B cell (primary cell): ENCODE measurements around the gene PTPN14. TPM values are rescaled to one million over a fixed set of nuclear protein-coding genes. Genes with fewer than 3 reads are reported as not detected.

Experiments
- ATAC-seq: fragments of 200-7000 bp; cut with Tn5 transposase; one replicate; pipeline ENCODE4 v1.10.0; 2021; ENCODE audit warnings: low read depth, mild to moderate bottlenecking, moderate number of reproducible peaks, moderate library complexity
- CTCF ChIA-PET: fragments of 350-600 bp; sonication (Branson Sonifier 250); formaldehyde crosslinking; loops from one replicate; lab custom pipeline; 2021; ENCODE audit warnings: antibody characterized with exemption, inconsistent platforms; lab: Charles Lee
- POLR2A ChIA-PET: fragments of 350-600 bp; sonication (Branson Sonifier 250); formaldehyde crosslinking; loops from one replicate; lab custom pipeline; 2021; ENCODE audit warnings: antibody characterized with exemption; lab: Charles Lee
- DNase-seq: peaks from one replicate; pipeline ENCODE4 v3.0.0; 2013
- H2AFZ ChIP-seq: 2 replicates; pipeline ENCODE4 v1.6.1; 2012; ENCODE audit warnings: mild to moderate bottlenecking, low read depth, low read length; ENCODE audit not compliant: insufficient read depth, poor library complexity, severe bottlenecking
- H3K27ac ChIP-seq, 2 donors: 1 replicate in 1 of 2; 2 replicates in 1 of 2; pipeline ENCODE4 v1.5.1; 2012 to 2013; ENCODE audit warnings: low read length in 2 of 2, mild to moderate bottlenecking in 2 of 2, moderate library complexity in 1 of 2
- H3K27me3 ChIP-seq, 4 experiments: fragments of 200-600 bp in 1 of 4; sonication (generic) in 1 of 4; replicated peaks in 1 of 4; 1 replicate in 2 of 4; 2 replicates in 2 of 4; pipeline versions ENCODE4 v1.6.1 to v1.7.0; 2013 to 2016; ENCODE audit warnings: low read length in 3 of 4, mild to moderate bottlenecking in 2 of 4, mixed read lengths in 1 of 4, moderate library complexity in 1 of 4; ENCODE audit not compliant: insufficient read depth in 4 of 4, control insufficient read depth in 3 of 4; ENCODE audit errors: control extremely low read depth in 1 of 4
- H3K36me3 ChIP-seq, 2 experiments: replicated peaks in 1 of 2; 1 replicate in 1 of 2; 2 replicates in 1 of 2; pipeline versions ENCODE4 v1.6.1 to v1.7.1; 2013; ENCODE audit warnings: low read length in 1 of 2; ENCODE audit not compliant: insufficient read depth in 2 of 2, control insufficient read depth in 1 of 2; ENCODE audit errors: control extremely low read depth in 1 of 2, extremely low read depth in 1 of 2
- H3K4me1 ChIP-seq, 2 donors: fragments of 200-600 bp in 1 of 2; sonication (generic) in 1 of 2; 1 replicate in 1 of 2; 2 replicates in 1 of 2; pipeline versions ENCODE4 v1.5.1 to v1.6.1; 2013 to 2017; ENCODE audit warnings: low read length in 2 of 2; ENCODE audit not compliant: control insufficient read depth in 2 of 2, insufficient read depth in 2 of 2
- H3K4me2 ChIP-seq: replicated peaks from 2 replicates; pipeline ENCODE3; 2012; ENCODE audit warnings: mild to moderate bottlenecking, low read depth, low read length; ENCODE audit not compliant: poor library complexity, severe bottlenecking
- H3K4me3 ChIP-seq, 5 experiments: fragments of 200-600 bp in 1 of 5; sonication (generic) in 1 of 5; 1 replicate in 3 of 5; 2 replicates in 2 of 5; pipeline versions ENCODE4 v1.5.1 to v1.7.0; 2011 to 2016; ENCODE audit warnings: low read length in 4 of 5, mild to moderate bottlenecking in 4 of 5, low read depth in 2 of 5, control low read depth in 1 of 5, moderate library complexity in 1 of 5; ENCODE audit not compliant: insufficient read depth in 1 of 5; ENCODE audit errors: control extremely low read depth in 1 of 5, extremely low read depth in 1 of 5
- H3K79me2 ChIP-seq: fragments of 200-600 bp; sonication (generic); one replicate; pipeline ENCODE4 v1.6.0; 2016; ENCODE audit warnings: low read length; ENCODE audit not compliant: control insufficient read depth, insufficient read depth
- H3K9ac ChIP-seq: fragments of 200-600 bp; sonication (generic); 2 replicates; pipeline ENCODE4 v1.6.1; 2017; ENCODE audit warnings: mild to moderate bottlenecking, low read length, moderate library complexity
- H3K9me3 ChIP-seq, 3 donors: one replicate each; pipeline versions ENCODE4 v1.6.1 to v1.7.1; 2013; ENCODE audit warnings: low read length in 2 of 3; ENCODE audit not compliant: control insufficient read depth in 2 of 3, insufficient read depth in 1 of 3; ENCODE audit errors: control extremely low read depth in 1 of 3
- H4K20me1 ChIP-seq: 2 replicates; pipeline ENCODE4 v1.6.0; 2012; ENCODE audit warnings: mild to moderate bottlenecking, low read length; ENCODE audit not compliant: insufficient read depth, control insufficient read depth, poor library complexity, severe bottlenecking
- H3K27ac Mint-ChIP-seq: one replicate; pipeline ENCODE4 v1.8.0; 2021; ENCODE audit warnings: mixed read lengths
- H3K27me3 Mint-ChIP-seq: one replicate; pipeline ENCODE4 v1.8.0; 2021; ENCODE audit warnings: mixed read lengths
- H3K4me1 Mint-ChIP-seq: one replicate; pipeline ENCODE4 v1.8.0; 2021; ENCODE audit warnings: mixed read lengths
- H3K4me3 Mint-ChIP-seq: one replicate; pipeline ENCODE4 v1.8.0; 2021; ENCODE audit warnings: mixed read lengths
- H3K9me3 Mint-ChIP-seq: one replicate; pipeline ENCODE4 v1.8.0; 2022; ENCODE audit warnings: mixed read lengths; ENCODE audit not compliant: insufficient read depth
- CTCF ChIP-seq: fragments of 200-600 bp; IDR thresholded peaks from one replicate; pipeline ENCODE4 v1.8.0; 2022; ENCODE audit warnings: antibody characterized with exemption, mild to moderate bottlenecking
- EZH2 ChIP-seq: IDR thresholded peaks from 2 replicates; pipeline ENCODE4 v1.6.1; 2012; ENCODE audit warnings: borderline replicate concordance, low read depth, mild to moderate bottlenecking, moderate library complexity, low read length; ENCODE audit not compliant: insufficient read depth, poor library complexity, severe bottlenecking
- intact Hi-C: fragments of 100-400 bp; cut with micrococcal nuclease; formaldehyde crosslinking; loops from one replicate; pipeline ENCODE4 v1.10.0; 2022
- polyA plus RNA-seq: library from polyadenylated mRNA; depleted of rRNA; stranded (reverse); fragments of >200 nt; gene quantifications from 2 replicates; pipeline ENCODE4 v1.2.3, GENCODE V29; 2012
- total RNA-seq, 2 donors: library from RNA; stranded (reverse); fragments of 120-200 nt in 1 of 2; gene quantifications; 1 replicate in 1 of 2; 2 replicates in 1 of 2; pipeline versions ENCODE4 v1.2.3 to v1.2.4, GENCODE V29; 2013 to 2022

Gene PTPN14
- total and polyA plus RNA-seq, 2 donors (not counting 1 experiment from before 2014, with no cell fraction given), result under 0.01 TPM; not detected in 1

- CTCF ChIA-PET, result interaction anchor here (2.7 to 3.2 kb wide), 2 partner anchors 26 to 39 kb away, joined by 13 to 17 read pairs; no protein-coding TSS in a partner anchor
- Mint-ChIP-seq H3K27me3 (no peaks in the 10 kb centered on the region), H3K9me3 (no peaks in the 10 kb centered on the region)
Observed at GRCh38 chr1:214301526-214301925, 249.9 kb downstream of the PTPN14 start.

More at GRCh38 chr1:214301526-214301925, 249.9 kb downstream of the PTPN14 start:
- Mint-ChIP-seq H3K4me1 (peaks cover 12% of the 10 kb centered on the region), H3K4me3 (no peak overlapping the region), H3K27ac (no peak overlapping the region)
- no peak overlapping the region for H3K9ac ChIP-seq
- no peaks in the 10 kb centered on the region for H3K27me3 ChIP-seq
- intact Hi-C loops, result no loop called here
- ATAC-seq (no peak), DNase-seq (no peak)
- no peak overlapping the region for H3K4me2 ChIP-seq
- POLR2A ChIA-PET, result no interaction called here
- peaks cover 21% of the 10 kb centered on the region for H4K20me1 ChIP-seq
- H3K79me2 ChIP-seq, result peaks cover 9% of the 10 kb centered on the region
- H3K36me3 ChIP-seq, result no peaks in the 10 kb centered on the region
- H3K4me1 ChIP-seq, result peaks cover 0 to 3% of the 10 kb centered on the region in 2 donors
- H3K4me3 ChIP-seq, result no peak overlapping the region
- H3K9me3 ChIP-seq, result no peaks in the 10 kb centered on the region
- H3K27ac ChIP-seq, result no peak overlapping the region
- no peak overlapping the region for H2AFZ ChIP-seq
- no peak for TF ChIP-seq CTCF
- no peak for TF ChIP-seq EZH2
